Activated naive CD8-positive, alpha-beta T cell treated with anti-CD3 and anti-CD28 coated beads, Interleukin-2, amount 50 U/mL, for 16 hours (primary cell): ENCODE data around the gene RFX4.
"Not testable (repeated sequence)": the region's sequence is repeated elsewhere in the genome, so short reads cannot be mapped to it uniquely, and the experiment has no call there.

Source experiments
- DNase-seq: peaks from one replicate; pipeline ENCODE4 v3.0.0-alpha.2; 2020; ENCODE audit warnings: low read depth, low spot score

The RFX4 gene

DNA sequence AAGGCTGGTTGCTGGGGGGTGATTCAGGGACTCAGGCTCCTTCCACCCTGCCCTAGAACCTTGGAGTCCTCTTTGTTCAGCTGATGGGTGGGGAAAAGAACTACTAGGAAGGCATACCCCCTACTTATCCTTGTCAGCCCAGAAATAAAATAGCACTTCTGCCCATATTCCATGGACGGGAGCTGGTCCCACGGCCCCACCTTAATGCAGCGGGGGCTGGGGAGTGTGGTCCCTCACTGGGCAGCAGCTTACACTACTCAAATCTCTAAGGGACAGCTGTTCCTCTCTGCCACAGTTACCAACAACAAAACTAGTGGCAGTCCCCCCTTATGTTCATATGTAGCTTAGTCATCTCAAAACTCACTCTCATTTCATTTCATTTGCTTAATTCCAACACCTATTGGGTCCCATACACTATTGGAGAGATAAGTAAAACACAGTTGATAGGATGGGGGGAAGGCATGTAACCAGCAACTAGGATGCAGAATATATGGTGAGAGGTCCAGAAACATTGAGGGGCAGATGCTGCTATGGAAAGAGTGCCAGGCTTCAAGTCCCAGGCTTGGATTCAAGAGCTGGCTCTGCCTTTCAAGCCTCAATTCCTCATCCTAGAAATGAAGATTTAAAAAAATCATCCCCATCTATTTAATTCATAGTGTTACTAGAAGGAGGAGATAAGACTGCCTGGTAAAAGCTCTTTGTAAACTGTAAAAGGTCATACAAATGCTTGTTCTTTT is 107.9 kb downstream of the RFX4 start:
- no peak for DNase-seq

- DNase-seq = not testable (repeated sequence)
These were observed 109.2 kb downstream of the RFX4 start for GRCh38 chr12:106692033-106692432.

DNA sequence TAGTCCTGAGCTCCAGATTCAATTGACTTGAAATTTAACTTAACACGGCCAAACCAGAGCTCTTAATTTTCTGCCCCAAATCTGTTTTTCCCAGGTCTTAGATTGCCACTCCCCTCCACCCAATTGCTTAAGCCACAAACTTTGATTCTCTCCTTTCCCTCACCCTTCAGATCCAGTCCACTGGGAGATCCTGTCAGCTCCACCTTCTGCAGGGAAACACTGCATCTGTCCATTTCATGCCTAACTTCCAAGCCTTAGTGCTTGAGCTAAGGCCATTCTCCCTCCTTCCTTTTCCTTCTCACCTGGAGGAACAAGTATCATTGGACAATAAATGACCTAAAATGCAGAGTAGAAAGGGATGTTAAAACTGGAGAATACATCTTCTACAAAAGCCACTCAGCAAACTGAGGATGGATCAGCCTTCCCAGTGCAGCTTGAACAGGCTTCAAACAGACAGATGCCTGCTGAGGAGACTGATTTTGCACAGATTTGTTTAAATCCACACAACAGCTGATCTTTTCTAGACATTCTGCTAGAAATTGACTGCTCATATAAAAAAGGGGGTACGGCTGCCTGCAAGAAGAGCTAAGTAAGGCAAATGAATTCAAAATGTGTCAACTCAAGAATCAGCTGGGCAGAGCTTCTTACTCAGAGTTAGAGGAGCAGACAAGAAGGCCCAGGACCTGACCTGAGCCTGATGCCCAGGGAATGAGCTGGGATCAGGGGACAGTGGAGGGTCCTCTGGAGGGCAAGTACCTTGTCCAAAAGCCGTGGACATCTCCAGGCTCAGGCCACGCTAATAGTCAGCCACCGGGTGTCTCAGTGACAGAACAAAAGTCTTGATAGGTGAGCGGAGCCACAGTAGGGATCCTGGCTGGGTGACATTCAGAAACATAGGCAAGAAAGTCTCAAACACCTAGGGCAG is 110.4 kb downstream of the RFX4 start:
- no peak for DNase-seq

- no peak for DNase-seq
These were observed 113.3 kb downstream of the RFX4 start for GRCh38 chr12:106696071-106696470.

- no peak for DNase-seq
These were observed 114.0 kb downstream of the RFX4 start for GRCh38 chr12:106696681-106697417.

DNA sequence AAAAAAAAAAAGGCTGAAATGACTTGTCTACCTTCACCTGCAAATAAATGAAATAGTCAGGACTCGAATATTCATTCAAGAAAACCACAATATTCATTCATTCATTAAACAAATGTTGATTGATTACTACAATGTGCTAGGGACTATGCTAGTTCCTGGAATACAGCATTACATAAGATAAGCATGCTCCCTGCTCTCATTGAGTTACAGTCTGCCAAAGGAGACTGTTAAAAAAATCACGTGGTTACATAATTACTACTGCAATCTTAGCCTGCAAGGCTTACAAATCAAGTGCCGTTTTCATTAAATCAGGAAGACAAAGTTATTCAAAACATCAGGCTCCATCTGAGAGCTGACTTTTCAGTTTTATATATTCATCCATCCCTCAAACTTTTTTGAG is 121.3 kb downstream of the RFX4 start:
- no peak for DNase-seq

GRCh38 chr12:106705971-106706370 is 123.2 kb downstream of the RFX4 start:
- DNase-seq = no peak

DNA sequence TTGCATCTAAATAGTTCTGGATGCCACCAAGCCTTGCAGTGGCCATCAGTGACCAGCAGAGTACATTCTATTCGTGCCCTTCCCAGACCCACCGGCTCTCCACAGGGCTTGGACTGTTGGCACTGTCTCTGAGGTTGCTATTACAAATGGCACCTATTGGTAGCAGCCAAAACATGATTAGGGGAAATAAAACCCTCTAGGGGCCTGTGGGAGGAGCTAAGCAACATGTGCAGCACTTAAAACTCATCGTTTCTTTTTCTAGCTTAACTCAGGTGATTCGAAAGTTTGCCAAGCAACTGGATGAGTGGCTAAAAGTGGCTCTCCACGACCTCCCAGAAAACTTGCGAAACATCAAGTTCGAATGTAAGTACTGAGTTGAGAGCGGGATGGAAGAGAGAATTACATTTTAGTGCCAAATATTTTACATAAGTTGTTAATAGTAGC is 126.3 kb downstream of the RFX4 start:
- no peak for DNase-seq

GRCh38 chr12:106710143-106710893 is 127.5 kb downstream of the RFX4 start:
- no peak for DNase-seq

- DNase-seq = no peak
These were observed 128.5 kb downstream of the RFX4 start for GRCh38 chr12:106711316-106711715.

DNA sequence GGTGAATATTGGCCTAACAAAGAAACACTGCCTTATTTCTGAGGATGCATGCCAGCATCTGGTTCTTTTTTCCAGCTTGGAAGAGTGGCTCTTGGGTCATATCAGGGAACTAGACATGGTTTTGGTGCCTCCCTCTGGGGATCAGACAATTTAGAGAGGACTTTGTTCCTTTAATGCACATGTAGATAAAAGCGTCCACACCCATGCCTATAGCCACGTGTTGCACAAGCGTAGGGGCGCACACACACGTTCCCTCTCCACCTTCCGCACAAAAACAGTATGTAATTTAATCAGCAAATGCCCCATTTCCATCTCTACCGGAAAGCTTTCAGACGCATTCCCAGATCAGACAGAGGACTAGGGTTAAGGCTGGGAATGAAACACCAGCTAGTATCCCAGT is 130.0 kb downstream of the RFX4 start:
- no peak for DNase-seq

GRCh38 chr12:106714926-106715325 is 132.1 kb downstream of the RFX4 start:
- DNase-seq = no peak

DNA sequence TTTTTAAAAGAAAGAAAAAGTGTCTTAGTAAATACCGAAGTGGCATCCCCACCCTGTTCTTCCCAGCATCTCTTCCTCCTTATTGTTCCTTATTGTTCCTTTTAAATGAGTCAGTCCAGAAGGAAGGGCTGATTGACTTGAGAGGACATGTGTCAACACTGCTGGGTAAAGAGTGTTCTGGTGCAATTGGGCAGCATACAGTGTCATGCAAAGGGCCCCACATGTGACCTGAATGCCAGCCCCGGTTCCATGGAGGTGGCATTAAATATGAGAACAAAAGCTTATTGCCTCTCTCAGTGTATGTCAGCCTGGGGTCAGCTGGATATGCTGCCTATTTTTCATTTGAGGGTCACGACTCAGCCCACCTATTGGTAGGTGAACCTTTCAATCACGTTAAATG is 132.8 kb downstream of the RFX4 start:
- no peak for DNase-seq

DNA sequence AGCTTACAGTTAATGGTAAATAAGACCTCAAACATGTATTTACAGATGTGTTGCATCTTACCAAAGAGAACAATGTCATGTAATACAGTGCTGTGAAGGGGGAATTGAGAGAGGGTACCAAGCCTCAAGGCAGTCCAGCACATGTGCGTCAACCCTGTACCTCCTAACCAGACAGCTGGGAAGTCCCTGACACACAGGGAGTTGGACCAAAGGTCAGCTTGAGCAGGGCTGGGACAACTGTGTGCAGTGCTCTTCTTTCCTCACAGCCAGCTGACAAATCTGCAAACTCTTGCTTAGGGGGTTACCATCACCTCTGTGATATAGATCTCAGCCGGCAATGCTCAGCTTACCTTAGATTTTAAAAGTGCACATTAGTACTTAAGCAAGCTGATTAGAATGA is 134.9 kb downstream of the RFX4 start:
- no peak for DNase-seq

DNA sequence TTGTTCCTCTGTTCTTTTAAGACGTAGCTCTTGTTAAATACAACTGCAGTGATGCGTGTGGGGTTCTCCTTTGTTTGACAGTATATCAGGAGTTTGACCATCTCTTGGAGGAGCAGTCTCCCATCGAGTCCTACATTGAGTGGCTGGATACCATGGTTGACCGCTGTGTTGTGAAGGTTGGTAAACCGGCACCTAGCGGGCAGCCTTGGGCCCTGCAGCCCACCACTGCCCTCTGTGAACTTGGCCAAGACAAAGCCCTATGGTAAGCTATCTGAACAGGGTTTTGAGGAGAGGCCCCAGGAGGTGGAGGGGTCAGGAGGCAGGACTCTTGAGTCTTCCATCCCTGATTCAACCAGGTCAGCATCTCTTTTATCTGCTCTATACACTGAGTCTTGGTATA is 137.1 kb downstream of the RFX4 start:
- DNase-seq = no peak

- DNase-seq = no peak
These were observed 137.9 kb downstream of the RFX4 start for GRCh38 chr12:106720696-106721095.

DNA sequence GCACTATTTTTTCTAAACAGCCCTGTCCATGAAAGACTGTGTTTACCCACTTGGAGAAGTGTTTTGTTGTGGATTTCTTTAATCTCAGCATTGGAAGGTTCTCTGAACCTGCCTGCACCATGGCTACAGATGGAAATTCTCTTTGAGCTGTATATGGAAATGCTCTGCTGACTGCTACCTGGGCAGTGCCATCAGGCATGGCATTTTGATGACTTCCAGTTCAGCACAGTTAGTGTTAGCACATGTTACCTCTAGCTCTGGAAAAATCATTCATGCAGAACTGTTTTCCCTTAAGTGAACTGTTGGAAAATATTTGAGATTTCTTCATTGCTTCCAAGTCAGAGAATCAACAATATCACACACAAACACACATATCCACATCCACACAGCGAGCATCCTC is 139.1 kb downstream of the RFX4 start:
- no peak for DNase-seq

DNA sequence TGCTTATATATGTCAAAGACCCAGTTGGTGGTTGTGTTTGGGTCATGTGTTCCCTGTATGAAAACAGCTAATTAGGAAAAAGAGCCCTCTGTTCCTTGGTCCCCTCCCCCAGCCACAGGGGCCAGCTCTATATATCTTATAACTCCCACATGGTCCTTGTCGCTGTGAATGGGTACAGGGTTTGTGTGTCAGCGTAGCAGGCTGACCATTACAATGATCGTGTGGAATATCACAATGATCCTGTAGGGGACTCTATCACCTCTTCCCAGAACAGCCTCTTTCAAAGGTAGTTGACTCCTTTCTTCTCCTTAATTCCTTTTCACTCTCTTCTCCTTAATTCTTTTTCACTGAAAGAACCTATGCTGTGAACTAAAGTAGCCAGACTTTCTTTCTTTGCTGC is 140.0 kb downstream of the RFX4 start:
- DNase-seq = no peak

DNA sequence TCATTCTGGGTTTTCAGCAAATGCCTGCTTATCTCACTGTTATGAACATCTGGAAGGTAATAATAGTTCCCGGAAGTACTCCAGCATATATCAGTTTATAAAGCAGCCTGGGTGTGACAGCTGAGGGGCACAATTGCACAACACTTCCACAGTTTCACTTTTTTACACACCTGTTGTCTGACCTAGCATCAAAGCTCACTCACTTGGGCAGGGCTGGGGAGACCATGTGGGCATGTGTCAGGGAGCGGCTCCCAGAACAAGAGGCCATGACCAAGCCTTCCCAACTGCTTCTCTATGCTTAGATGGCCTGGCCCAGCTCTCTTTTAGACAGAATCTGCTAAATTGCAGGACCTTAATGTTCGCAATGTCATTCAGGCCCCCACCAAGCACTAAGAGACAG is 140.6 kb downstream of the RFX4 start:
- no peak for DNase-seq

GRCh38 chr12:106724116-106724515 is 141.3 kb downstream of the RFX4 start:
- DNase-seq = no peak

DNA sequence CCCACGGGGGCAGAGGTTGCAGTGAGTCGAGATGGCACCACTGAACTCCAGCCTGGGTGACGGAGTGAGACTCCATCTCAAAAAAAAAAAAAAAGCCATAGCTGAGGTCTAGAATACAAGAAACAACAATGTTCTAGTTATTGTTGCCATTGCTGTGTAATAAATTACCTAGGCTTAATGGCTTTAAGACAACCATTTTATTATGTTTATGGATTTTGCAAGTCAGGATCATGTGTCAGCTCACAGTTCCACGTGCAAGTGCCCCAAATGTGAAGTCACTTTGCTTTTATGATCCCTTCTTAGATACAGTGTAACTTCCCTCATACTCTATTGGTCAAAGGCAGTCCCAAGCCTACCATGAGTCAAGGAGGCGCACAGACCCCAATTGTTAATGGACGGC is 142.1 kb downstream of the RFX4 start:
- no peak for DNase-seq
